Measurements from ENCODE around the gene SLC38A11.
"Not testable (repeated sequence)": the region's sequence is repeated elsewhere in the genome, so short reads cannot be mapped to it uniquely, and the experiment has no call there.

The SLC38A11 gene

DNA sequence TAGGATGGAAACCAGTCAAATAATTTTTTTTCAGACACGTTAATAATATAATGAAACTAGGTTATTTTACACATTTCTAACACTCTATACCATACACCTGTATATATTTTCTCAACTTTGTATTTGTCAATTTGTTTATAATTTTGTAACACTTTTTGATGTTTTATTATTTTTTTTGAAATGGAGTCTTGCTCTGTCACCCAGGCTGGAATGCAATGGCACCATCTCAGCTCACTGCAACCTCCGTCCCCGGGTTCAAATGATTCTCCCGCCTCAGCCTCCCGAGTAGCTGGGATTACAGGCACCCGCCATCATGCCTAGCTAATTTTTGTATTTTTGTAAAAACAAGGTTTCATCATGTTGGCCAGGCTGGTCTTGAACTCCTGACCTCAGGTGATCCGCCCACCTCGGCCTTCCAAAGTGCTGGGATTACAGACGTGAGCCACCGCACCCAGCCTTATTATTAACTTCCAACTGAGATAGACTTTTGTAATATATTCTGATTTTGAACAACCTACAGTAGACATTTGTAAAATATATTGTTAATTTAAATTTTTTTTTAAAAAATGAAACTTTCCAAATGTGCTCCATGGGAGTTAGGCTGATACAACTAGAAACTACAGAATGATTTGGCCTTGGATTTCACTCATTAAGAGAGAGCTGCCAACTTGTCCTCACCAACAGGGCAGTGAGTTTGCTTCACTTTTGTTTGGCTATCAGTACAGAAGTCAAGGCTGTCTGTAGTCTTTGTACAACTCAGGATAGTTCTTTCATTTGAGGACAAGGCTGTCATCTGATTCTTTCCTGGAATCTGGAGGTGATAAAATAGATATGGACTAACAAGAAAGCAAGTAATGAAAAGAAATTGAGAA, 79.8 kb downstream of the SLC38A11 start:
- DNase-seq: no peak

DNA sequence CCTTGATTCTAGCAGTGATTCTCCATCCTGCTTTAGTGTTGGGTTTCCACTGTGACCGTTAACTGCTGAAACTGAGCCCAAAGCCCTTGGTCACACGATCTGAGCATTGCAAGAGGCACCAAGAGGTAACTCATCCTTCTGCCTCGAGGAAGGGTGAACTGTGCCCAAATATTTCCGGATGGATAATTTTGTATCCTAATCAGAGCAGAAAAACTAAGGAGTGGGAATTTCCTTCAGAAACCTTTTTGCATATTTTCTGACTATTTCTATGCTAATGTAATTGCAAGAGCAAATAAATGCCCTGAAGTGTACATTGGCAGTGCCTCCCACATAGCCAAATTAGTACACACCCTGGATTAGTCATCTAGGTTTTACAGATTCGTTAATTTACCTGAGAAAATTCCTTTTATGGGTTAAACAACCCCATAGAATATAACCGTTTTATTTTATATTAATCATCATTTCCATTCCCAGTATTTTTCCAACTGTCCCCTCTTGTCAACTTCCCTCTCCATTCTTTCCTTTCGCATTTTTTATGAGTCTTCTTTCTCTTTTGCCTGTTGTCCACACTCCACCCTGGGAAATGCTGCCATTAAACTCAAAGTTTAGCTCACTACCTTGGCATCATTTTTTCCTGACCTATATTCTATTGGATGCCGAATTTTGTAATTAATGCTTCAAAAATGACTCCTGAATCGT, 82.0 kb downstream of the SLC38A11 start:
- no peak for DNase-seq

DNA sequence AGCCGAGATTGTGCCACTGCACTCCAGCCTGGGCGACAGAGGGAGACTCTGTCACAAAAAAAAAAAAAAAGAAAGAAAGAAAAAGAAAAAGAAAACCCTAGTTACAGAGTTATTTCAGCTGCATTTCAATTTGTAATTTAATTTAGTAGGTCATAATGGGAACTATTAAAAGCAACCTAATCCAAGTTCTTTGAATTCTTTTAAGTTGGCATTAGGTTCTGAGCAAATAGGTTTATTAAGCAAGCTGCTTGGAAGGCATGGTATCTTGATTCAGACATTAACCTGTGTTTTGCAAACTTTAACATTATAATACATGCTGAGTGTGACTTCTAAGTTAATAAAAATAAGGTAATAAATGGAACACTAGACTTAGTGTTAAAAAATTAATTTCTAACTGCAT, 83.9 kb downstream of the SLC38A11 start:
- no peak for DNase-seq

DNA sequence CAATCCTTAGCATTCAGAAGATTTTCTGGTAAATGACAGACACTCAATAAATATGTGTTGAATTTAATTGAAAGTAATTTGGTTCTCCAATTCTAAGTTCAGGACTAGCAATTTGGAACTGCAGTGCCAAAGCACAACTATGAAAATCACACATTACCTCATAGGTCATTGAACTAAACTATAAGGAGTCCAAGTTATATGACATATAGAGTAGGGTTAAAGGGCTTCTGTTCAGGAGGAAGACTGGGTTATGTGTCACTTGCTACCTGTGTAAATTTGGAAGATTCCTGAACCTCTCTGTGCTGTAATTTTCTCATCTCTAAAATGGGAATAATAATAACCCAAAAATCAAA, 85.9 kb downstream of the SLC38A11 start:
- no peak for DNase-seq

DNA sequence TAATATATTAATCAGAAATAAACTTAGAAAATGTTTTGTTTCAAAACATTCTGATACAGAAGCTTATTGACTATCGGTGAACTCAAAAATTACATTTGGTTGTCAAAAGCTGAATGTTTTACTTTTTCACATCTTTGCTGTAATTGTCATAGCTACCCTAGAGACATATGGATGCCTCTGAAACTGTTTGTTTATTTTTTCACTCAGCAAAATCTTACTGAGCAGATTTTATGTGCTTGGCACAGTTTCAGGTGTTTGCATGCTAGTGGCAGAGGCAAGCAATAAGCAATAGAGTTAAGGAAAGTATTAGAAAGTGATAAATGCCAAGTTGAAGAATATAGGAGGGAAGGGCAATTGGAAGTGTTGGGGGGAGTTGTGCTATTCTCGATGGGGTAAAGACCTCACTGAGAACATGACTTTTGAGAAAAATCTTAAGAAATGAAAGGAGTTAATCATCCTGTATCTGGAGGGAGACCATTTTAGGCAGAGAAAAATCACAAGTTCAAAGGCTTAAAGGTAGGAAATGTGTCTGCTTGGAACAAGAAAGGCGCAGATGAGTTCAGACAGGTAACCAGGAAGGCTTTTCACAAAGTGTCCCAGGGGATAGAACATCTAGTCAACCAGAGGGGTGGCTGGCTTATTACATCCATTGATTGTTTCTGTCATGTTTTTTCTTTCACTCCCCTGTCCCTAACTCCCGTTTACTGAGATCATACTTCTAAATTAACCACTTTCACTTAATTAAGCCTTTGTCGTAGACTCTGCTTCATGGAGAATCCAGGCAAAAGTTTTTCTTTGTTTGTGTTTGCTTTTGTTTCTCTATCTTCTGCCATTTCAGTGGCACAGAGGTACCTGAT, 86.5 kb downstream of the SLC38A11 start:
- no peak for DNase-seq

DNA sequence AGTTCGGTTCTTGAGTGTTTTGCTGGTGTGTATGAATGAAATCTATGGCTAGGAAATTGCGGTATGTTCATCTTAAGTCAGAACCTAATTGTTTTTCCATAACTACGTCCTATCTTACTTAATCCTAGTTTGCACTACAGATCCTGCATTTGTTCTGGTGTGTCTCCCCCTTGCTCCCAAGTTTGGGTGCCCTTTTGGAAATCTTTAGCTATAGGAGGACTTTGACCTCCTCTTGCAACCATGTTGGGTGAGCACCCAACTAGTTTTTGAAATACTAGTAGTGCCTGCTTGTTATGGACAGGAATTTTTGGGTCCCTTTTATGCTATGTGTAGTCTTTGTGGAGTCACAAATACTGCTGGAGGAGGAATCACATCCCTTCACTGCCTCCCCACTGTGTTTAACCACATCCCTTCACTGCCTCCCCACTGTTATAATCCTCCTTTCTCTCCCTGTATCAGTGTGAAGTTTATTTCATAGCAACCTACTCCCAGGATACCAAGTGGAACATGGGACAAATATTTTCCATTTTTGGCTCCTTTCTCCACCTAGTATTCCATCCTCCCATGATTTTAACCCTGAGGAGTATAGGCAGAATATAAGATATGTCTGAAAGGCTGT, 87.4 kb downstream of the SLC38A11 start:
- DNase-seq: no peak

DNA sequence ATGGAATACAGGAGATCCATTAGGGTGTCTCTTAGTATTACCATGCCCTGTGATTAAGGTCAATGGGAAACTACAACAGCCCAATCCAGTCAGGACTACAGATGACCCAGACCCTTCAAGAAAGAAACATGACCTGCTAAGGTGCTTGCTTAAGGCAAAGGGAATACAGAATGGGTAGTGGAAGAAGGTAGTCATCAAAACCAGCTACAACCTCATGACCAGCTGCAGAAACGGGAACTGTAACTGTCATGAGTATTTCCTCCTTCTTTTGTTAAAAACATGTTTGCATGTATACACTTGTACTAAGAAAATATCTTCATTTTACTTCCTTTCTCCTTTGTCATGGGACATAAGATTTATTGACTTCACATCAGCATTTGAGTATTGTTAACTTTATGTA, 88.9 kb downstream of the SLC38A11 start:
- not testable (repeated sequence) for DNase-seq

DNA sequence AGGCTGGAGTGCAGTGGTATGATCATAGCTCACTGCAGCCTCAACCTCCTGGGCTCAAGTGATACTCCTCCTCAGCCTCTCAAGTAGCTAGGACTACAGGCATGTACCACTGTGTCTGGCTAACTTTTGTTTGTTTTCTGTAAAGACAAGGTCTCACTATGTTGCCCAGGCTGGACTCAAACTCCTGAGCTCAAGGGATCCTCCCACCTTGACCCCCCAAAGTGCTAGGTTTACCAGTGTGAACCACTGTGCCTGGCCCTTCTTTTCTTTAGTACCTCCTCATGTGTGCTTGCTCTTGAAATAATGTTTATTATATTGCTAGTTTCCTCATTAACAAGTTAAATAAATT, 94.7 kb downstream of the SLC38A11 start:
- DNase-seq: no peak

DNA sequence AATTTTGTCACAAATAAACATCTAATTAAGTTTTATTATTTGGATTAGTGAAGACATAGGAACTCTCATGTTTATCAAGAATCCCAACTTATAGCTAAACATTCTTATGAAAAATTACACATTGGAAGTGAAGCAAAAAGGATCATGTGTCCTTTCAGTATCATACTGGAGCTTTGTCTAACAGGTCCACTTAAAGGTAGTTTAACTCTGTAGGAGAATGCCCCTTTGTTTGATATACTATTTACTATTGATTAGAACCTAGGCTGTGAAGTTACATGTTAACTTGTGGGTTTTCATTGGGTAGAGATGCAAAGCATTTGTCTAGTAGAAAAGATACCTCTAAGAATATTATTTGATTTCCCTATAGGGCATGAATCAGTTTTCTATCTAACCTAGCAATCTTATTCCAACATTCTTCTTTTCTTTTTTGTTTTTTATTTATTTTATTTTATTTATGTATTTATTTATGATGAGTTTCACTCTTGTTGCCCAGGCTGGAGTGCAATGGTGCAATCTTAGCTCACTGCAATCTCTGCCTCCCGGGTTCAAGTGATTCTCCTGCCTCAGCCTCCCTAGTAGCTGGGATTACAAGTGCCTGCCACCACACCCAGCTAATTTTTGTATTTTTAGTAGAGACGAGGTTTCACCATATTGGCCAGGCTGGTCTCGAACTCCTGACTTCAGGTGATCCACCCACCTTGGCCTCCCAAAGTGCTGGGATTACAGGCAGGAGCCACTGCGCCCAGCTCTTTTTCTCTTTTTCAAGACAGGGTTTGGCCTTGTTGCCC, 95.2 kb downstream of the SLC38A11 start:
- not testable (repeated sequence) for DNase-seq

DNA sequence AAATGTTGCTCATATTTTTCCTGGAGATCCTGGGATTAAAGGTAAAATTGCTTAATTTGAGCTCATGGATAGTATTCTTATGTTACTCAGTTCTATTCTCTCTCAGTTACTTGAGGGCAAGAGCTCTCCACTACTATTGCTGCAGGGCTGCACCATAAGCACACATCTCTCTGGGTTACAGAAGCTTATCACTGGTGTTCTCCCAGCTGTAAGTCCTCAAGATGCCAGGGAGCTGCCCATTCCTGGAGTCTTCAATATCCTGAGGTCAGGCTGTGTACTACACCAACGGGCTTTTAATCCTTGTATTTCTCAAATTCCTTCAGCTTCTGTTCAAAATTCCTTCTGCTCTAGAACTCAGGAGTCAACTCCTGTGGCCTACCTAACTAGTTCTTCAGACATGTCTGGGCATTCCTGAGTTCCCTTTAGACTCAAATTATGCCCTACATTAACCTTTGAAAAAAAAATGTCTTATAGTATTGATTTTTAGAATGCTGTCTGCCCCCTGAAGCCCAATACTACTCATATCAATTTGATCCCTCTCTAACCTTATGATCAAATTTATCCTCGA, 96.0 kb downstream of the SLC38A11 start:
- DNase-seq: no peak

DNA sequence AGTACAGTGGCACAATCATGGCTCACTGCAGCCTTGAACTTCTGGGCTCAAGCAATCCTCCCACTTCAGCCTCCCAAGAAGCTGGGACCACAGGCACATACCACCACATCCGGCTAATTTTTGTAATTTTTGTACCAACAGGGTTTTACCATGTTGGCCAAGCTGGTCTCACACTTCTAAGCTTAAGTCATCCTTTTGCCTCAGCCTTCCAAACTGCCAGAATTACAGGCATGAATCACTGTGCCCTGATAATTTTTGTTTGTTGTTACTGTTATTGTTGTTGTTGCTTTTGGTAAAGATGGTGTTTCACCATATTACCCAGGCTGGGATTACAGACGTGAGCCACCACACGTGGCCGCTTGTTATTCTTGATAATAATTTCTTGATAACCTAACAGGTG, 103.2 kb downstream of the SLC38A11 start:
- no peak for DNase-seq

DNA sequence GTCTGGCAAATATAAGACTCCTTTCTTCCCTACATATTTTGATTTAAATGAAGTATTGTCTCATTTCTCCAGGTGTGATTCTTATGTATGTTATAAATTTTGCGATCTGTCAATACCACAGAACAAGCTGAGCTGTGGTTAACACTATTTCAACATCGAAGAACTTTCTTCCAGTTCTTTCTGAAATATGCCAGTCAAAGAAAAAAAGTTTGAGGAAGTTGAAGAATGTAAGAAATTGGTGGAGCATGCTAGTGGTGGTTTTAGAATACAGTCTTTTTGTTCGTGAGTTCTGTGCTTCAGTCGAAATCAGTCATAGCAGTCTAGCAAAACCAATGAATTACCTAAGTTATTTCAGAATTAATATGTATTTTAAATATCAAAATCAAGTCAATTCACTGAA, 105.1 kb downstream of the SLC38A11 start:
- DNase-seq: no peak

DNA sequence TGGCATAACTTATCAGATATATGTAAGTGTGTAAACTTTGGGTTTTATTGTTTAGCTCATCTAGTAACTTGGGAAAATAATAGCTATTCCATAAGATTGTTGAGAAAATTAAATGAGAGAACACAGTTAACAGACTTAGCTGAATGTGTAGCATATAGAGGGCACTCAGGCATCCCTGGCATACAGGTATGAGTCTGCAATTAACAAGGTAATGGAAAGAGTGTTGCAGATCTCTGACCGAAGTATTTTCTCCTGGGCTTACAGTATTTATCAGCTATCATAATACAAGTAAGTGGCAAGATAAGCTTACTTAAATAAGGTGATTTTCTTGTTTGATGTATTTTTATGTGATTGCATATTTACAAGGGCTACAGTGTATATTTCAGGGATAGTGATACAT, 105.8 kb downstream of the SLC38A11 start:
- DNase-seq: no peak

DNA sequence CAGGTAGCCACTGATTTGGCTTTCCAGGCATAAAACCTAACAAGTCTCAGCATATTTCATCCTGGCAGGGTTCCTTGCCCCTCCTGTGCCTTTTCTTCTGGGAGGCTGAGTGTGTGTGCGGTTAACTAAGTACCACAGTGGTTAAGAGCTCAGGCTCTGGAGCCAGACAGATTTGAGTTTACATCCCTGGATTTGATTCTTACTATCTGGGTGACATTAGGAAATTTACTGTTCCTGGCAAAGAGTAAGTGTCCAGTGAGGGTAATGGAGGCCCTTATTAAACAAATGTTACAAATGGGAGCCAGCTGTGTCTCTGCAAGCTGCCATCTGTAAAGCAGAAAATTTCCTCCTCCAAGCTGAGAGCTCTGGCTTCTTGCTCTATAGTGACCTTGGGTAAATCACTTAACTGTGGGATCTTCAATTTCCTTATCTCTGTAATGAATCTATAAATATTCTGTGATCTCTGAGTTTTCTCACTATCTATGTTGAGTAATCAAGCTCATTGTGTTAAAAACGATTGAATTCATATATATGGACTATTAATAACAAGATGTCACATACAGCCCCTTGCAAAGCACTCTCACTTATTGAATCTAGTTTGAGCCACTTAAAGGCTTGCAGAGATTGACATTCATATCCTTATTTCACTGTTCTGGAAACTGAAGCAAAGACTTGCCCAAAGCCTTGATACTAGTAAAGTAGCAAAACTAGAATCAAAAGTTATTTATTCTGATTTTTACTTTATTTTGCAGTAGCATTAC, 107.2 kb downstream of the SLC38A11 start:
- DNase-seq: no peak

DNA sequence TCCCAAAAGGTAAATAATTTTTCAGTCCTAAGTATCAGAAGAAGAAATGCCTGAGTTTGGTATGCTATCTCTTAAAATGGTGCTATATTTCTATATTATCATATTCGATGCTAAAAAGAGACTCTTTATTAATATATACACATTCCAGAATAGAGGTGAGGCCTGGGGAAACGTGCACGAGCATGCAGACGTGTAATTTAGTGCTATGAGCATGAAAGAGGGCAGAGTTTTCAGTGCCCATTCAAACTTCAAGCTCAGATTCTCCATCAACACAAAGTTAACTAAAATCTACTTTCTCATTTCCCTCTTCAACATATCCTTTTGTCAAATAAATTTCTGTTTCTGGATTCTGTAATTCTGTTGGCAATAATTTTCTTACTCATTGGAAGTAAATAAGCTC, 108.0 kb downstream of the SLC38A11 start:
- no peak for DNase-seq

DNA sequence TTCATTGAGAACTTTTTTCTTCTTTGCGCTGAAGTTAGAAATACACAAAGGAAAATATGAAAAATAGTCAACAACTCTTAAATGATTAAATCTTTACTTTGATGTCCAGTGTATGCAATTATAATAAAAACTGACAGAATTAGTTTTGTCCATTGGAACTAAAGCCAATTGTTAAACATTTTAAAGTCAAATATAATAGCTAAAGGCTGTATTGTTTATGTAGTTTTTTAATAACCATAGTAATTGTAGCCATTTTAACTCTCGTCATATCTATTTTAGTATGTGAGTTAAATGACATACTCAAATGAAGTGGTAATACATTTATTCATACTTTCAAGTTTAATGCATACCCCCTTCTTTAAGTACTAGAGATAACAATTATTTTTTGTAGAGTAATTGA, 109.0 kb downstream of the SLC38A11 start:
- DNase-seq: no peak
